Breast epithelium (tissue), 3 donors: ENCODE data around the gene TRPM3.

Experiments used
- POLR2A ChIP-seq: fragments of 450-650 bp; IDR thresholded peaks from one replicate; pipeline ENCODE4 v1.6.1; 2016; ENCODE audit warnings: antibody characterized with exemption, mild to moderate bottlenecking, moderate library complexity
- POLR2AphosphoS5 ChIP-seq, 3 donors: sonication (generic); formaldehyde crosslinking; IDR thresholded peaks; one replicate each; pipeline ENCODE4 v1.6.1; 2017; ENCODE audit warnings: antibody characterized with exemption in 3 of 3
- TF ChIP-seq, protein P1 (sequence below), 3 donors: fragments of 450-650 bp; IDR thresholded peaks; one replicate each; pipeline ENCODE4 v1.5.1; 2016 to 2017; ENCODE audit warnings: antibody characterized with exemption in 3 of 3, mild to moderate bottlenecking in 3 of 3, moderate library complexity in 3 of 3

DNA sequence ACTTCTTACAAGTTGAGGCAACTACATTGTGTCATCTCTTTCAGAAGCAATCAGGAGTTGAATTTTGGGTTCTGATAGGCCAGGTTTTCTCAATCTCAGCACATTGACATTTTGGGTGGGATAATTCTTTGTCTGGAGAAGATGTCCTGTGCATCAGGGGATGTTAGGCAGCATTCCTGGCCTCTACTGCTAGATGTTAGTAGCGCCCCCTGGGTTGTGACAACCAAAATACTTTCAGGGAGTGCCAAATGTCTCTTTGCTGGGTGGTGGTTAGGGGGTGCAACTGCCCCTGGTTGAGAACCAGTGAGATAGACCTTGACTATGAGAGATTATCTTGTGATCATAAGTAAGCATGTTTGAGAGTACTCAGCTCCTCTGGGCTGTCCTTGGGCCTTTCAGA lies 542.7 kb downstream of the TRPM3 start:
- TF ChIP-seq, protein P1, sequence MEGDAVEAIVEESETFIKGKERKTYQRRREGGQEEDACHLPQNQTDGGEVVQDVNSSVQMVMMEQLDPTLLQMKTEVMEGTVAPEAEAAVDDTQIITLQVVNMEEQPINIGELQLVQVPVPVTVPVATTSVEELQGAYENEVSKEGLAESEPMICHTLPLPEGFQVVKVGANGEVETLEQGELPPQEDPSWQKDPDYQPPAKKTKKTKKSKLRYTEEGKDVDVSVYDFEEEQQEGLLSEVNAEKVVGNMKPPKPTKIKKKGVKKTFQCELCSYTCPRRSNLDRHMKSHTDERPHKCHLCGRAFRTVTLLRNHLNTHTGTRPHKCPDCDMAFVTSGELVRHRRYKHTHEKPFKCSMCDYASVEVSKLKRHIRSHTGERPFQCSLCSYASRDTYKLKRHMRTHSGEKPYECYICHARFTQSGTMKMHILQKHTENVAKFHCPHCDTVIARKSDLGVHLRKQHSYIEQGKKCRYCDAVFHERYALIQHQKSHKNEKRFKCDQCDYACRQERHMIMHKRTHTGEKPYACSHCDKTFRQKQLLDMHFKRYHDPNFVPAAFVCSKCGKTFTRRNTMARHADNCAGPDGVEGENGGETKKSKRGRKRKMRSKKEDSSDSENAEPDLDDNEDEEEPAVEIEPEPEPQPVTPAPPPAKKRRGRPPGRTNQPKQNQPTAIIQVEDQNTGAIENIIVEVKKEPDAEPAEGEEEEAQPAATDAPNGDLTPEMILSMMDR (IDR thresholded peaks at IDR 0.05) = no peak
- no peak for TF ChIP-seq POLR2AphosphoS5 (IDR thresholded peaks at IDR 0.05)
- TF ChIP-seq POLR2A = no peak
